GM12891 (cell line): ENCODE data around the gene CD300E.

Experiments used
- PAX5 ChIP-seq: IDR thresholded peaks from 2 replicates; pipeline ENCODE4 v1.6.1; 2011; ENCODE audit warnings: low read length, moderate library complexity, mild to moderate bottlenecking; ENCODE audit not compliant: insufficient read depth, severe bottlenecking
- POLR2A ChIP-seq: IDR thresholded peaks from 2 replicates; pipeline ENCODE4 v1.6.1; 2011; ENCODE audit warnings: low read depth, low read length, control low read depth
- POLR2AphosphoS5 ChIP-seq: IDR thresholded peaks from 2 replicates; pipeline ENCODE4 v1.6.1; 2011; ENCODE audit warnings: low read depth, low read length, control low read depth
- POU2F2 ChIP-seq: IDR thresholded peaks from 2 replicates; pipeline ENCODE4 v1.6.1; 2011; ENCODE audit warnings: low read depth, mild to moderate bottlenecking, control low read depth, low read length, moderate library complexity
- SPI1 ChIP-seq: IDR thresholded peaks from 2 replicates; pipeline ENCODE4 v1.6.1; 2011; ENCODE audit warnings: low read depth, low read length, control low read depth
- TAF1 ChIP-seq: IDR thresholded peaks from 2 replicates; pipeline ENCODE4 v1.6.1; 2011; ENCODE audit warnings: low read depth, low read length, control low read depth

- TF ChIP-seq POLR2AphosphoS5: no peak
- no peak for TF ChIP-seq POLR2A
- no peak for TF ChIP-seq TAF1
- TF ChIP-seq POU2F2: no peak
- no peak for TF ChIP-seq SPI1
- TF ChIP-seq PAX5: no peak
Observed at GRCh38 chr17:74582633-74583032, 40.9 kb downstream of the CD300E start.
